Measurements from ENCODE around the gene TFAP2D.

DNA sequence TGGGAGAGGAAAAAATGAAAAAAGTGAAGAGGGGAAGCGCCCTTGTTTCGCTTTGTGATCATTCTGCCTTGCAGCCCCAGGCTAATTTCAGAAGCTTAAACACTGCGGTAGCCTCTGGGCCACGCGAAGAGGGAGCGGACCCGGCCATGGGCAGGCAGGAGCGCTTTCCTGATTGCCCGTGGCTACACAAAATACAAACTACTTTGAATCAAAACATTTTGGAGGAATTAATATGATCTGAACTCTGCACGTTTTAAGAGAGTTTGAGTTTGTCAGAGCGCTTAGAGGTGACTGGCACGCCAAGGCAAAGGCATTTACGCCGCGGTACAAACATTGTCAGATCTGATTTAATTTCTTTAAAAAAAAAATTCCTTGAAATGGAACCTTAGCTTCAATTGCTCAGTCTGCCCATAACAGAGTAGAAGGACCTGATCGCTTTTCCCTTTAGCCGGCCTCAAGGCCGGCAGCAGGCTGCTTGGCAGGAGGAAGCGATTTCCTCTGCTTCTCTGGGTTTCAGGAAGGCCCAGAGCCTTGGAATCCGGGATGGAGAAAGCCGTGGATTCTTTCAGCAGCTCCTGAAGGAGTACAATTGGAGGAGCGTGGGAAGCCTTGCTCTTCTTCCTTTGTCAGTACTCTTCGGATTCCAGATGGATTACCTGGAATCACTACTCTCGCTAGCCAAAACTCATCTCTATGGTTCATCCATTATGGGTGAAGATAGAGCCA lies 9.7 kb downstream of the TFAP2D start:
- TF ChIP-seq TAF1 (IDR thresholded peaks at IDR 0.05; ENCODE audit: borderline replicate concordance, insufficient read depth, low read length) (no peak), POLR2AphosphoS5 (IDR thresholded peaks at IDR 0.05; ENCODE audit: low read depth, low read length) (no peak)
